PFSK-1 (cell line): ENCODE measurements around the gene PTPN4.

Experiments
- FOXP2 ChIP-seq: optimal IDR thresholded peaks from 2 replicates; pipeline ENCODE3; 2011; ENCODE audit warnings: borderline replicate concordance, control low read depth, inconsistent platforms; ENCODE audit not compliant: insufficient read depth; ENCODE audit errors: extremely low read length, extremely low read depth
- POLR2AphosphoS5 ChIP-seq: IDR thresholded peaks from 2 replicates; pipeline ENCODE4 v1.6.1; 2012; ENCODE audit warnings: low read depth, mild to moderate bottlenecking, control low read depth, low read length, moderate library complexity
- SIN3A ChIP-seq: IDR thresholded peaks from 2 replicates; pipeline ENCODE4 v1.6.1; 2012; ENCODE audit warnings: mild to moderate bottlenecking, low read length, moderate library complexity, borderline replicate concordance; ENCODE audit not compliant: insufficient read depth
- TAF1 ChIP-seq: IDR thresholded peaks from 2 replicates; pipeline ENCODE4 v1.6.1; 2012; ENCODE audit warnings: low read length, control low read depth, borderline replicate concordance; ENCODE audit not compliant: insufficient read depth
- TF ChIP-seq, protein P1 (sequence below), 2 experiments: IDR thresholded peaks; 2 replicates each; pipeline versions ENCODE4 v1.6.1 to v1.8.0; 2011 to 2012; ENCODE audit warnings: low read depth in 2 of 2, low read length in 2 of 2, control low read depth in 1 of 2, inconsistent platforms in 1 of 2, mild to moderate bottlenecking in 1 of 2, moderate library complexity in 1 of 2; ENCODE audit not compliant: insufficient read depth in 1 of 2

The PTPN4 gene

DNA sequence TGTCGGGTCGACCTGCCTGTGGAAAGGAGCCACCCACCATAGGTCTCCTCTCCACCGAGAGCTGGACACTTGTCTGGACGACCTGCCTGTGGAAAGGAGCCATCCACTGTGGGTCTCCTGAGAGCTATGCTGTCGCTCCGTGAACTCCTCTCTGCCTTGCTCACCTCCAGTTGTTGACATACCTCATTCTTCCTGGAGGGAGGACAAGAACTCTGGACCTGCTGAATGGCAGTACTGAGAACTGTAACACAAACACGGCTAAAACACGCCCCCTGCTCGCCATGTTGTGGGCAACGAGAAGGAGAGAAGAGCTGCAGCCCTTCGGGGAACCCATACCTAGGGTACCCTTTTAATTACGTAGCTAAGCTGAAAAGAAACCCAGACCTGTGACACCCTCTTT lies 77.6 kb downstream of the PTPN4 start:
- no peak for TF ChIP-seq POLR2AphosphoS5

DNA sequence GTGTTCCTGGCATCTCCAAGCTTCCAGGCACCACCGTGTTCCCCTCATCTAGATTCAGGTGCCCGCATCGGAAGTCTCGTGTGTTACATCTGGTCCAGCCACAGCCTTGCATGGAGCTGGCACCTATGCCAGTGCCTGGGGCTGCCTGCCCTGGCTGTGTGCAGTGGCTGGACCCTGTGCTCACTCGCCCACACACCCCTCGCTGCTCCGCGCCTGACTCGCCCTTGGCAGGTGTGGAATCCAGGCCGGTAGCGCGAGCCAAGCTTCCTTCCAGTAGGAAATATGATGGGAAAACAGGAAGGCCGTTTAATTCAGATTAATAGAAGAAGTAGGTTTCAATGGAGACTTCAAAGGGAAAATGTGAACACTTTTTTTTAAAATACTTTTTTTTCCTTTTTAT lies 78.0 kb downstream of the PTPN4 start:
- no peak for TF ChIP-seq TAF1

DNA sequence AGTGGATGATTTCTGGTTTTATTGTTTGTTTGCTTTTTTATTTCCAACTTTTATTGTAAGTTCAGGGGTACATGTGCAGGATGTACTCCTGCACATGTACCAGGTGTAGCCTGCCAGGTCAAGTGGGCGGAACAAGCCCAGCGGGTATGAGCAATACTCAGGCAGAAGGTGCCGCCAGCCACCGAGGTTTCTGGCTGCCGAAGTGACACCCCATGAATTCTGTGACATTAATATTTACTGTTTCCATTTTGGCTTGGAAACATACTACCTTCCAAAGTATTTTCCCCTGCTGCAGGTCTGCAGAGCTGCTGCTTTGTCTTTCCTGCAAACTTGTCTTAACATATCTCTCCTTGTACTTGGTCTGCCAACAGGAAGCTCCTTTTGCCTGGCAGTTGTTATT lies 78.5 kb downstream of the PTPN4 start:
- TF ChIP-seq FOXP2 (no peak), TAF1 (no peak), POLR2AphosphoS5 (no peak), SIN3A (no peak)
- TF ChIP-seq, protein P1, sequence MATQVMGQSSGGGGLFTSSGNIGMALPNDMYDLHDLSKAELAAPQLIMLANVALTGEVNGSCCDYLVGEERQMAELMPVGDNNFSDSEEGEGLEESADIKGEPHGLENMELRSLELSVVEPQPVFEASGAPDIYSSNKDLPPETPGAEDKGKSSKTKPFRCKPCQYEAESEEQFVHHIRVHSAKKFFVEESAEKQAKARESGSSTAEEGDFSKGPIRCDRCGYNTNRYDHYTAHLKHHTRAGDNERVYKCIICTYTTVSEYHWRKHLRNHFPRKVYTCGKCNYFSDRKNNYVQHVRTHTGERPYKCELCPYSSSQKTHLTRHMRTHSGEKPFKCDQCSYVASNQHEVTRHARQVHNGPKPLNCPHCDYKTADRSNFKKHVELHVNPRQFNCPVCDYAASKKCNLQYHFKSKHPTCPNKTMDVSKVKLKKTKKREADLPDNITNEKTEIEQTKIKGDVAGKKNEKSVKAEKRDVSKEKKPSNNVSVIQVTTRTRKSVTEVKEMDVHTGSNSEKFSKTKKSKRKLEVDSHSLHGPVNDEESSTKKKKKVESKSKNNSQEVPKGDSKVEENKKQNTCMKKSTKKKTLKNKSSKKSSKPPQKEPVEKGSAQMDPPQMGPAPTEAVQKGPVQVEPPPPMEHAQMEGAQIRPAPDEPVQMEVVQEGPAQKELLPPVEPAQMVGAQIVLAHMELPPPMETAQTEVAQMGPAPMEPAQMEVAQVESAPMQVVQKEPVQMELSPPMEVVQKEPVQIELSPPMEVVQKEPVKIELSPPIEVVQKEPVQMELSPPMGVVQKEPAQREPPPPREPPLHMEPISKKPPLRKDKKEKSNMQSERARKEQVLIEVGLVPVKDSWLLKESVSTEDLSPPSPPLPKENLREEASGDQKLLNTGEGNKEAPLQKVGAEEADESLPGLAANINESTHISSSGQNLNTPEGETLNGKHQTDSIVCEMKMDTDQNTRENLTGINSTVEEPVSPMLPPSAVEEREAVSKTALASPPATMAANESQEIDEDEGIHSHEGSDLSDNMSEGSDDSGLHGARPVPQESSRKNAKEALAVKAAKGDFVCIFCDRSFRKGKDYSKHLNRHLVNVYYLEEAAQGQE (IDR thresholded peaks at IDR 0.05; ENCODE audit: insufficient read depth in 1 of 2, low read depth in 2 of 2, low read length in 2 of 2): no peak

DNA sequence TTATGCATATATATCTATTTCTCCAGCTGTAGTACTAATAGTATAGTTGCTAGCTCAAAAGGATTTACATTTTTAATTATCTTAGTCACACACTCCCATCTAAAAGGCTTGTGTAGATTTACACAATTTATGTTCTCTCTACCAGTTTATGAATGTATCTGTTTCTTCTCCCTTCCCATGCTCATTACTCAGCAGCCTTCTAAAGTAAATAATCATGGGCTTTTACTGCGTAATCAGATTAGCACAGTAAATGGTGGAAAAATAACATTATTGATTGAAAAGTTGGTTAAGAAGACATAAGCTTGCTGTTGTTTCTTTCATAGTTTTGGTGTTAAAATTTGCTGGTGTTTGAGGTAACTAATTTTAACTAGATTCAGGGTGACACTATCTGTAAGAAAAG lies 81.8 kb downstream of the PTPN4 start:
- TF ChIP-seq FOXP2 (no peak), TAF1 (no peak), SIN3A (no peak), POLR2AphosphoS5 (no peak)
- TF ChIP-seq, protein P1 (IDR thresholded peaks at IDR 0.05; ENCODE audit: insufficient read depth in 1 of 2, low read depth in 2 of 2, low read length in 2 of 2): no peak

DNA sequence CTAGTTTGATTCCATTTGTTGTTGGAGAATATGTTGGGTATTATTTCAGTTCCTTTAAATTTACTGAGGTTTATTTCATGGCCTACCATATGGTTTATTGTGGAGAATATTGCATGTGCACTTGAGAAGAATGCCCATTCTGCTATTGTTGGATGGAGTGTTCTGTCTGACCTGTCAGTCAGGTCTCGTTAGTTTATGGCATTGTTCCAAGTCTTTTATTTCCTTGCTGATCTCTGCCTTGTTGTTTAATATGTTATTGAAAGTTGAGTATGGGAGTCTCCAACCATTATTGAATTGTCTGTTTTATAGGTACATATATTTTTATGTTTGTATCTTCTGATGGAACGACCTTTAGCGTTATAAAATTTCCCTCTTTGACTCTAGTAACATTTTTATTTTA lies 86.3 kb downstream of the PTPN4 start:
- TF ChIP-seq POLR2AphosphoS5 (no peak), SIN3A (no peak), FOXP2 (no peak), TAF1 (no peak)
- TF ChIP-seq, protein P1 (IDR thresholded peaks at IDR 0.05; ENCODE audit: insufficient read depth in 1 of 2, low read depth in 2 of 2, low read length in 2 of 2): no peak

DNA sequence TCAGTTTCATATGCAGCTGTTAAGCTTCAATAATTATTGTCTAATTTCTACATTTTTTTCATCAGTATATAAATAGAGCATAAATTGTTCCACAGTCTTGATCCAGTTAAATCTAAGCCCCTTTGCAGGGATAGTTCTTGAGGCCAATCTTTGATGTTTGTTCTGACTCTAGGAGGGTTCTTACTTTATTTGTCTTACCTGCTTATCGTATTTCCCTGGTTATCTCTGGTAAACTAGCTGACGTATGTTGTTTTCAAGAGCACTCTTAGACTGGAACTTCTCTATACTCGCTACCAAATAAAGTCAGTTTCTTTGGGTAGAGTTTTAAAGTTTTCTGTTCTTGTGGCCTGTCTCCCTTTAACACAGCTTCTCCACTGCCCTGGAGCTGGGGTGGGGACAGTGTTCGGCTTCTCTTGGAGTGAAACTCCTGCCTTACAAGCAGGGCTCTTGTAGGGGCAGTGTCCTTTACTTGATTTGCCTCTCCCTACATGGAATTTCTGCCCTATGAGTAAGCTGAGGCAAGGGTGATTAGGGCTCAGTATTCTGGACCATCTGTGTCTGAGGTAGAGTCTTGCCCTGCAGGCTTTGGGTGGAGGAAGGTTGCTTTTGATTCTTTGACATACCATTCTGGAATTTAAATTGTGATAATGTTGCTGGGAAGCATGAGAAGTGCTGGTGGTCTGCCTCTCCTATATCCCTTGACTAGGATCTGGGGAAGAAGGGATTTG lies 90.3 kb downstream of the PTPN4 start:
- TF ChIP-seq POLR2AphosphoS5 (no peak), SIN3A (no peak), TAF1 (no peak), FOXP2 (no peak)
- TF ChIP-seq, protein P1 (IDR thresholded peaks at IDR 0.05; ENCODE audit: insufficient read depth in 1 of 2, low read depth in 2 of 2, low read length in 2 of 2): no peak
